GM23338 (cell line): Measurements from ENCODE around the gene PCSK5. TPM values are rescaled to one million over a fixed set of nuclear protein-coding genes. Genes with fewer than 3 reads are reported as not detected.

Experiments
- ATAC-seq: fragments of 200-7000 bp; cut with Tn5 transposase; 3 replicates; pipeline ENCODE4 v1.9.1; 2020
- DNase-seq: peaks from one replicate; pipeline ENCODE4 v3.0.0-alpha.2; 2015; ENCODE audit warnings: low spot score
- H2AFZ ChIP-seq: fragments of 200-600 bp; sonication (generic); 2 replicates; pipeline ENCODE4 v1.8.0; 2016; ENCODE audit warnings: antibody characterized with exemption, mild to moderate bottlenecking, moderate library complexity
- H3F3A ChIP-seq: fragments of 200-600 bp; sonication (generic); replicated peaks from 2 replicates; pipeline ENCODE4 v1.8.0; 2017; ENCODE audit warnings: antibody characterized with exemption, mixed run types, low read depth
- H3K27ac ChIP-seq: fragments of 200-600 bp; sonication (generic); 2 replicates; pipeline ENCODE4 v1.6.1; 2016; ENCODE audit warnings: low read depth
- H3K27me3 ChIP-seq: fragments of 200-600 bp; sonication (generic); 2 replicates; pipeline ENCODE4 v1.8.0; 2016; ENCODE audit warnings: mild to moderate bottlenecking, mixed run types, moderate library complexity; ENCODE audit not compliant: insufficient read depth
- H3K36me3 ChIP-seq: fragments of 200-600 bp; sonication (generic); 2 replicates; pipeline ENCODE4 v1.8.0; 2016; ENCODE audit warnings: mild to moderate bottlenecking; ENCODE audit not compliant: insufficient read depth
- H3K4me1 ChIP-seq: fragments of 200-600 bp; sonication (generic); 2 replicates; pipeline ENCODE4 v1.8.0; 2016; ENCODE audit warnings: mild to moderate bottlenecking, moderate library complexity; ENCODE audit not compliant: insufficient read depth
- H3K4me2 ChIP-seq: fragments of 200-600 bp; sonication (generic); 2 replicates; pipeline ENCODE4 v1.7.1; 2017; ENCODE audit warnings: mixed run types
- H3K4me3 ChIP-seq: fragments of 200-600 bp; sonication (generic); 2 replicates; pipeline ENCODE4 v1.6.1; 2016; ENCODE audit warnings: mixed run types
- H3K79me2 ChIP-seq: fragments of 200-600 bp; sonication (generic); replicated peaks from 2 replicates; pipeline ENCODE4 v1.8.0; 2017; ENCODE audit warnings: mild to moderate bottlenecking; ENCODE audit not compliant: insufficient read depth
- H3K9me2 ChIP-seq: fragments of 200-600 bp; sonication (generic); 2 replicates; pipeline ENCODE4 v1.8.0; 2017; ENCODE audit not compliant: insufficient read depth
- H4K20me1 ChIP-seq: fragments of 200-600 bp; sonication (generic); replicated peaks from 2 replicates; pipeline ENCODE4 v1.8.0; 2017; ENCODE audit warnings: mild to moderate bottlenecking; ENCODE audit not compliant: insufficient read depth
- H3K27ac Mint-ChIP-seq: 2 replicates; pipeline ENCODE4 v1.8.0; 2020; ENCODE audit warnings: inconsistent platforms, mild to moderate bottlenecking, moderate library complexity, mixed read lengths
- H3K27me3 Mint-ChIP-seq: 3 replicates; pipeline ENCODE4 v1.8.0; 2022; ENCODE audit warnings: low read depth, mild to moderate bottlenecking, moderate library complexity, mixed read lengths, inconsistent platforms; ENCODE audit not compliant: insufficient read depth, poor library complexity
- H3K36me3 Mint-ChIP-seq: 3 replicates; pipeline ENCODE4 v1.8.0; 2021; ENCODE audit warnings: low read depth, mild to moderate bottlenecking, inconsistent platforms, moderate library complexity, mixed read lengths
- H3K4me1 Mint-ChIP-seq: 3 replicates; pipeline ENCODE4 v1.8.0; 2020; ENCODE audit warnings: mild to moderate bottlenecking, inconsistent platforms, mixed read lengths
- H3K4me3 Mint-ChIP-seq: 3 replicates; pipeline ENCODE4 v1.8.0; 2021; ENCODE audit warnings: moderate library complexity, mild to moderate bottlenecking, inconsistent platforms, mixed read lengths
- H3K9me3 Mint-ChIP-seq: 3 replicates; pipeline ENCODE4 v1.8.0; 2020; ENCODE audit warnings: moderate library complexity, mild to moderate bottlenecking, inconsistent platforms, mixed read lengths
- CTCF ChIP-seq, 2 experiments: fragments of 200-600 bp in 1 of 2; sonication (generic) in 1 of 2; conservative IDR thresholded peaks; 2 replicates each; pipeline versions ENCODE4 v1.5.1 to v1.6.1; 2016 to 2017; ENCODE audit warnings: antibody characterized with exemption in 2 of 2, low read depth in 2 of 2, mild to moderate bottlenecking in 2 of 2, moderate library complexity in 1 of 2
- POLR2AphosphoS5 ChIP-seq: IDR thresholded peaks from 2 replicates; pipeline ENCODE4 v1.6.1; 2016; ENCODE audit warnings: antibody characterized with exemption, low read depth
- ZNF462 ChIP-seq: fragments of 250-450 bp; sonication (Bioruptor Pico); IDR thresholded peaks from 2 replicates; pipeline ENCODE4 v1.5.0; 2020; ENCODE audit warnings: mild to moderate bottlenecking, moderate library complexity
- polyA plus RNA-seq: library from polyadenylated mRNA; unstranded; fragments of >200 nt; fragmentation: Nextera tagmentation; extraction: Ambion mirVana; gene quantifications from 2 replicates; pipeline ENCODE4 v1.2.1, GENCODE V29; 2016
- total RNA-seq: library from RNA; depleted of rRNA; stranded (reverse); fragments of >200 nt; shearing (Covaris generic); gene quantifications from 2 replicates; pipeline ENCODE4 v1.2.3, GENCODE V29; 2014
- TF ChIP-seq, protein P1 (sequence below): IDR thresholded peaks from one replicate; pipeline ENCODE4 v1.6.1; 2018; ENCODE audit warnings: antibody characterized with exemption; ENCODE audit not compliant: unreplicated experiment

Gene PCSK5
- total and polyA plus RNA-seq, 2 experiments from 2014 or later, result 12.3 to 34.8 TPM

- TF ChIP-seq POLR2AphosphoS5 (no peak), CTCF (conservative IDR thresholded peaks at IDR 0.05; ENCODE audit: low read depth in 2 of 2) (peak in 1 of 2 experiments; percentile 45; a peak in 3 of 4 replicates)
Measured at GRCh38 chr9:76403352-76403751, 512.9 kb downstream of the PCSK5 start (continued).

GRCh38 chr9:76404401-76404800 is 513.9 kb downstream of the PCSK5 start:
- Histone ChIP-seq H3K9me2 (no peaks in the 10 kb centered on the region), H3K27ac (no peak overlapping the region), H4K20me1 (no peaks in the 10 kb centered on the region), H3K79me2 (no peaks in the 10 kb centered on the region), H3K27me3 (no peaks in the 10 kb centered on the region), H3F3A (no peaks in the 10 kb centered on the region), H3K4me3 (no peak overlapping the region), H3K4me2 (no peak overlapping the region), H3K36me3 (no peaks in the 10 kb centered on the region), H3K4me1 (no peaks in the 10 kb centered on the region), H2AFZ (no peak overlapping the region)
- no peak overlapping the region for H3K4me3 Mint-ChIP-seq
- H3K4me1 Mint-ChIP-seq, result peaks cover 4% of the 10 kb centered on the region; the same call in 2 of the 3 replicates
- TF ChIP-seq ZNF462 (CRISPR knock-in tag), result no peak
- TF ChIP-seq, protein P1, sequence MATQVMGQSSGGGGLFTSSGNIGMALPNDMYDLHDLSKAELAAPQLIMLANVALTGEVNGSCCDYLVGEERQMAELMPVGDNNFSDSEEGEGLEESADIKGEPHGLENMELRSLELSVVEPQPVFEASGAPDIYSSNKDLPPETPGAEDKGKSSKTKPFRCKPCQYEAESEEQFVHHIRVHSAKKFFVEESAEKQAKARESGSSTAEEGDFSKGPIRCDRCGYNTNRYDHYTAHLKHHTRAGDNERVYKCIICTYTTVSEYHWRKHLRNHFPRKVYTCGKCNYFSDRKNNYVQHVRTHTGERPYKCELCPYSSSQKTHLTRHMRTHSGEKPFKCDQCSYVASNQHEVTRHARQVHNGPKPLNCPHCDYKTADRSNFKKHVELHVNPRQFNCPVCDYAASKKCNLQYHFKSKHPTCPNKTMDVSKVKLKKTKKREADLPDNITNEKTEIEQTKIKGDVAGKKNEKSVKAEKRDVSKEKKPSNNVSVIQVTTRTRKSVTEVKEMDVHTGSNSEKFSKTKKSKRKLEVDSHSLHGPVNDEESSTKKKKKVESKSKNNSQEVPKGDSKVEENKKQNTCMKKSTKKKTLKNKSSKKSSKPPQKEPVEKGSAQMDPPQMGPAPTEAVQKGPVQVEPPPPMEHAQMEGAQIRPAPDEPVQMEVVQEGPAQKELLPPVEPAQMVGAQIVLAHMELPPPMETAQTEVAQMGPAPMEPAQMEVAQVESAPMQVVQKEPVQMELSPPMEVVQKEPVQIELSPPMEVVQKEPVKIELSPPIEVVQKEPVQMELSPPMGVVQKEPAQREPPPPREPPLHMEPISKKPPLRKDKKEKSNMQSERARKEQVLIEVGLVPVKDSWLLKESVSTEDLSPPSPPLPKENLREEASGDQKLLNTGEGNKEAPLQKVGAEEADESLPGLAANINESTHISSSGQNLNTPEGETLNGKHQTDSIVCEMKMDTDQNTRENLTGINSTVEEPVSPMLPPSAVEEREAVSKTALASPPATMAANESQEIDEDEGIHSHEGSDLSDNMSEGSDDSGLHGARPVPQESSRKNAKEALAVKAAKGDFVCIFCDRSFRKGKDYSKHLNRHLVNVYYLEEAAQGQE, result no peak
- no peak for ATAC-seq
- peaks cover 3% of the 10 kb centered on the region for H3K27me3 Mint-ChIP-seq
- DNase-seq, result no peak
- no peak overlapping the region for H3K27ac Mint-ChIP-seq
- no peaks in the 10 kb centered on the region for H3K9me3 Mint-ChIP-seq
- no peaks in the 10 kb centered on the region for H3K36me3 Mint-ChIP-seq
